ENCODE results near the gene EEF1AKMT2.
"Not testable (repeated sequence)": the region's sequence is repeated elsewhere in the genome, so short reads cannot be mapped to it uniquely, and the experiment has no call there.

The EEF1AKMT2 gene

DNA sequence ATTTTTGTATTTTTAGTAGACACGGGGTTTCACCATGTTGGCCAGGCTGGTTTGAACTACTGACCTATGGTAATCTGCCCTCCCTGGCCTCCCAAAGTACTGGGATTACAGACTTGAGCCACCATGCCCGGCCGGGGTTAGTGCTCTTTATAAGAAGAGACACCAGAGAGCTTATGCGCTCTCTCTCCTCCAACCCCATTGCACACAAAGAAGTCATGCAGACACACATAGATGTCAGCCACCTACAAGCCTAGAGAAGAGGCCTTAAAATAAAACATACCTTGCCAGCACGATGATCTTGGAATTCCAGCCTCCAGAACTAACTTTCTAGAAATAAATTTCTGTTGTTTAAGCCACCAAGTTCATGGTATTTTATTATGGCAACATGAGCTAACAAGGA lies 37.5 kb downstream of the EEF1AKMT2 start:
- DNase-seq: no peak

GRCh38 chr10:124748953-124749645 lies 42.6 kb downstream of the EEF1AKMT2 start:
- no peak for DNase-seq

GRCh38 chr10:124748166-124748565 lies 43.5 kb downstream of the EEF1AKMT2 start:
- no peak for DNase-seq

- no peak for DNase-seq
Observed at GRCh38 chr10:124747745-124748144, 43.9 kb downstream of the EEF1AKMT2 start.

DNA sequence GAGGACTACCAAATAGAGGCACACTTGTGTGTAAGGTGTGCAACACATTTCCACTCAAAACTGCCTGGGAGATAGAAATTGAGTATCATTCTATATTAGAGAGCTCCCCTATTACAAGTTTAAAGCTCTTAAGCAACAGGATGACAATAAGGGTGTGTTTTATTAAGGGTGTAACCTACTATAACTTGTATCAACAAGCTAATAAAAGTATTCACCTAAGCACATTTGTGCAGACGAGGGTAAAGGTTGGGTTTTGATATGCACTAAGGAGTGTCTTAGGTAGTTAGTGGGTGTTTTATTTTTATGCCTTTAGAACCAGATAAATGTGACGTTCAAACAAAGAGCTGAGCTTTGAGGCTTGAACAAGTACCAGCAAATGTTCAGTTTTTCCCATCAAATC lies 44.7 kb downstream of the EEF1AKMT2 start:
- no peak for DNase-seq

- DNase-seq: not testable (repeated sequence)
Observed at GRCh38 chr10:124746447-124746846, 45.2 kb downstream of the EEF1AKMT2 start.

GRCh38 chr10:124745673-124746072 lies 46.0 kb downstream of the EEF1AKMT2 start:
- no peak for DNase-seq

- DNase-seq: no peak
Observed at GRCh38 chr10:124745252-124745651, 46.4 kb downstream of the EEF1AKMT2 start.

DNA sequence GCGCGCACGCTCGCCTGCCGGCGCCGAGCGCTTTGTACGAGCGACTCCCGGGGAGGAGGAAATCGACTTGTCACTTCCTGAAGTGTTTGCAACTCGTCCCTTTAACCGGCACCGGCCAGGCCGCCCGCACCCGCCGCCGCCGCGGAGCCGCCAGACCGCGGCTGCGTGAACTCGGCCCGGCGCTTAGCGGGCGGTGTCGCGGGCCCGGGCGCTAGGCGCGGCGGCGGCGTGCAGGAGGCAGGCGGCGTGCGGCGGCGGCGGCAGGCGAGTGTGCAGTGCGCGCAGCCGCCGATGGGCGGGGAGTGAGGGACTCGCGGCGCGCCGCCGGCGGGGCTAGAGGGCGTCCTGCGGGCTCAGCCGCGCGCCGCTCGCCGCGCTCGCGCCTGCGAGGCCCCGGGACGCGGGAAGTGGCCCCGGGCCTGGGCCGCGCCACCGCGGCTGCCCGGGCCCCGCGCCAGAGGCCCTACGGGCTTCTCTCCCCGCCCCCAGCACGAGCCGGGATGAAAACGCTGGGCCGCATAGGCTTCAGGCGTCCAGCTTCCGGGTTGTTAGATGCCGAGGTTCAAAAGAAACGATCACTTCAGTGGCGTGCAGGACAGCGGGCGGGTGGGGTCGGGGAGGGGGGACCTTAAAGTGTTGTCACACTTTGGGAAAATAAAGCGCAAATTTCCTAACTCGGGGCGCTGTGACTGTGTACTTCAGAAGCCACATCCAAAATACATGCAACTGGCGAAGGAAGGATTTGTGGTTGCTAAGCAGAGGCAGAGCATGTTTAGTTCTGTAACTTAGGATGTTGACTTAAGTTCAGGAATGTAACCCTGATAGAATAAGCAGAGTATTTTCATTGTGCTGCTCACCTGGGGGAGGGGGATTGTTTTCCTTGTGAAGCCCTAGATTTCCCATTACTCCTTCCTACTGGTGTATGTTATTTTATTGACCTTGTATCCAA lies 47.3 kb downstream of the EEF1AKMT2 start, which contains the start of gene FAM53B:
Gene FAM53B, minus strand, starts transcription at position 277 of the 949 bp plus-strand sequence. CDS start 37,665 bp downstream, outside the sequence.
- DNase-seq: peak; percentile 79

- DNase-seq: peak; percentile 27
Observed at GRCh38 chr10:124743191-124744101, 48.2 kb downstream of the EEF1AKMT2 start.

GRCh38 chr10:124742413-124743190 lies 49.1 kb downstream of the EEF1AKMT2 start:
- DNase-seq: no peak

- peak; percentile 48 for DNase-seq
Observed at GRCh38 chr10:124741922-124742412, 49.7 kb downstream of the EEF1AKMT2 start.

- peak; percentile 78 for DNase-seq
Observed at GRCh38 chr10:124741281-124741921, 50.3 kb downstream of the EEF1AKMT2 start.

- DNase-seq: no peak
Observed at GRCh38 chr10:124740369-124741280, 51.1 kb downstream of the EEF1AKMT2 start.

DNA sequence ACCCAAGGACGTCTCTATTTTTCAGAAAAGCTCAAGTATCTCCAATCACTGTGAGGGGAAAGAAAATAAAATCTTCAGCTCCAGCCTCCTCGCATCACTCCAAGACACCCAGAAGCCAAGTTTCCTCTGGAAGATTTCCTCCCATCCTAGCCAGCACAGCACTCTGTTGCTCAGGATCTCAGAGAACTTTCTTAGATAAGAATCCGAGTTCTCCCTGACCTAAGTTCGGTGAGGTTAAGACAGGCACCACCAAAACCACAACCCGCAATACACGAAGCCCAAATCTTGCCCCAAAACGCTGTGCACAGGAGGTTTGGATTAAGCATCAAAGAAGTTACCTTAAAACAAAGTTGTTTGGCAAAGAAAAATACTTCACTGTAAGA lies 51.7 kb downstream of the EEF1AKMT2 start:
- DNase-seq: no peak

DNA sequence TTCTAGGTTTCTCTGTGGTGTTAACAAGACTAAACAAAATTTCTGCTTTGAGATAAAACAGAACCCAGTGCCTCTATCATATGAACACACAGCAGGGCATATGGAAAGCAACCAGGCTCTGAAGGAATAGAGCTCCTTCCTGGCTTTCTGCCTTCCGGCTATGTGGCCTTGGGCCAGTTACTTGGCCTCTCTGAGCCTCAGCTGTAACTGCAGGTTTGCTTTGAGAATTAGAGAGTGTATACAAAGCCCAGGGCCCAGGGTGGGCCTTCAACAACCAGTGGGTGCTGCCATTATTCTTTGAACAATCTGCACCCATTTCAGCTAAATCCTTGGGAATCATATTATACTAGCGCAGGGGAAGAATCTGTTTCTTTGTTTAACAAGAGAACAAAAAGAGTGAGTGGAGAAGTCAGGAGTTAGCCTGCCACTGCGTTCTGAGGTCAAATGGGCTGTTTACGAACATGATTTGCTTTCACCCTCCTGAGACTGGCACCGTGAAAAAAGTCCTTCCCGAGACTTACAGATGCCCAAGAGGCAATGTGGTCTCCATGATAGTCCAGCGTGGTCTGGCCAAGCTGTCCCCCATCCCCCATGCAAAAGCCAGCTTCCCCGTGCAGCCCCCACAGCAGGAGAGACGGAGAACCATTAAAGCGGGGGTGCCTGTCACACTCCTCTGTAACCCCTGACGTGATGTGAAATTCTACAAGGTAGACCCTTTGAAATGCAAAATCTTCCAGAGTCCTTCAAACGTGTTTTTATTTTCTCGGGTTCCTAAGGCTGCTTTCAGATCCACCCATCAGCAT lies 52.4 kb downstream of the EEF1AKMT2 start:
- no peak for DNase-seq

DNA sequence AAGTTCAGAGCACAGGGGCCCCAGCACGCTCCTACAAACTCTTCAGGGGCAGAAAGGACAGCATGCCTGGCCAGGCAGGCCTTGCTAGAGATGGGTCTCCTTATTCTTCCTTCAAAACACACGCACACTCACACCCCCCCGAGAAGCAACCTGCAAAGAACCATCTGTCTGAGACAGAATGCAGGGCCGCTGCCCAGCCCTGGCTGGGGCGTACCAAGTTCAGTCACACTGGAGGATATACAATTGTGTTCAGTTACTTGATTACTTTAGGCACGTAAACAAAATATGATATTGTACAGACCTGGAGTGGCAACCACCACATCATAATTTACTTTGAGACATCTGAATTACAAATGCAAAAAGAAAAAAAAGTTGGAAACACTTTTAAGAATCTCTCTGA lies 53.2 kb downstream of the EEF1AKMT2 start:
- DNase-seq: no peak

- no peak for DNase-seq
Observed at GRCh38 chr10:124737708-124738107, 54.0 kb downstream of the EEF1AKMT2 start.

GRCh38 chr10:124737221-124737620 lies 54.5 kb downstream of the EEF1AKMT2 start:
- DNase-seq: no peak
